ENCODE results near the gene SSBP3. TPM values are rescaled to one million over a fixed set of nuclear protein-coding genes. Genes with fewer than 3 reads are reported as not detected.

The SSBP3 gene
- total RNA-seq, 1 experiment from 2014 or later: 37.5 TPM

DNA sequence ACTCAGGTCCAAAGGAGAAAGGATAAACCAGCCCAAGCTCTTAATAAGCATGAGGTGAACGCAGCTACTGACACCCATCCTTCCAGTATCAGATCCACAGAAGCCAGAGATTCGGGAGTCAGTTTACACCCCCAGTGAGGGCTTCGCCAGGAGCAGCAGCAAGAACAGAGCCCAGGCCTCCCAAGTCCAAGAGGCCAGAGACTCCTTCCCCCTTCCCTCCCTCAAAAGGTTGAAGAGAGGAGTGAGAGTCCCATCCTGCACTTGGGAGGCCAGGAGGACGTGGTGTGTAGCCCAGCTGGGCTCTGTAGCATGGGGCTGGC, 133.5 kb downstream of the SSBP3 start:
- no peaks in the 10 kb centered on the region for H3K9me3 ChIP-seq (ENCODE audit: control insufficient read depth in 1 of 2, insufficient read depth in 1 of 2, low read depth in 1 of 2, low read length in 2 of 2)
- no peak overlapping the region for H3K9ac ChIP-seq (ENCODE audit: low read length)
- no peak overlapping the region for H3K4me3 ChIP-seq (replicated peaks in 1 of 2; ENCODE audit: low read depth in 1 of 2, low read length in 2 of 2)
- peaks cover 6 to 7% of the 10 kb centered on the region in 2 experiments; a peak in 3 of 4 replicates for H3K4me1 ChIP-seq (ENCODE audit: control insufficient read depth in 1 of 2, insufficient read depth in 2 of 2, low read length in 2 of 2)
- RAD21 ChIA-PET (ENCODE audit: low non-redundant PET in 1 of 2, low total read pairs in 2 of 2, uncharacterized antibody in 2 of 2, unreplicated experiment in 2 of 2): no interaction called here
- POLR2A ChIA-PET: no interaction called here
- H3K27me3 ChIP-seq (ENCODE audit: insufficient read depth, low read length): no peaks in the 10 kb centered on the region
- BruUV-seq (replicated peaks): no TSS peak
- no peaks in the 10 kb centered on the region for H3K79me2 ChIP-seq (ENCODE audit: insufficient read depth, low read length)
- H3K36me3 ChIP-seq (ENCODE audit: control insufficient read depth in 1 of 2, insufficient read depth in 2 of 2, low read length in 2 of 2): no peaks in the 10 kb centered on the region
- H3K27ac ChIP-seq (ENCODE audit: low read depth, low read length): no peak overlapping the region
- H3K4me2 ChIP-seq (ENCODE audit: low read length): no peak overlapping the region
- CTCF ChIA-PET: no interaction called here
- ATAC-seq: peak; percentile 29; the same call in 1 of the 2 replicates
- no peak for TF ChIP-seq FOSL1 (IDR thresholded peaks at IDR 0.05; ENCODE audit: low read depth)
- no peak for TF ChIP-seq CEBPB (IDR thresholded peaks at IDR 0.05; ENCODE audit: low read depth)
- TF ChIP-seq, protein P1, sequence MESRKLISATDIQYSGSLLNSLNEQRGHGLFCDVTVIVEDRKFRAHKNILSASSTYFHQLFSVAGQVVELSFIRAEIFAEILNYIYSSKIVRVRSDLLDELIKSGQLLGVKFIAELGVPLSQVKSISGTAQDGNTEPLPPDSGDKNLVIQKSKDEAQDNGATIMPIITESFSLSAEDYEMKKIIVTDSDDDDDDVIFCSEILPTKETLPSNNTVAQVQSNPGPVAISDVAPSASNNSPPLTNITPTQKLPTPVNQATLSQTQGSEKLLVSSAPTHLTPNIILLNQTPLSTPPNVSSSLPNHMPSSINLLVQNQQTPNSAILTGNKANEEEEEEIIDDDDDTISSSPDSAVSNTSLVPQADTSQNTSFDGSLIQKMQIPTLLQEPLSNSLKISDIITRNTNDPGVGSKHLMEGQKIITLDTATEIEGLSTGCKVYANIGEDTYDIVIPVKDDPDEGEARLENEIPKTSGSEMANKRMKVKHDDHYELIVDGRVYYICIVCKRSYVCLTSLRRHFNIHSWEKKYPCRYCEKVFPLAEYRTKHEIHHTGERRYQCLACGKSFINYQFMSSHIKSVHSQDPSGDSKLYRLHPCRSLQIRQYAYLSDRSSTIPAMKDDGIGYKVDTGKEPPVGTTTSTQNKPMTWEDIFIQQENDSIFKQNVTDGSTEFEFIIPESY (IDR thresholded peaks at IDR 0.05; ENCODE audit: extremely low read depth, insufficient replicate concordance, low read length): no peak
- no peak for TF ChIP-seq ZNF274 (IDR thresholded peaks at IDR 0.05; ENCODE audit: low read depth, low read length)
- H4K20me1 ChIP-seq (ENCODE audit: insufficient read depth): no peaks in the 10 kb centered on the region
- H3K9me2 ChIP-seq (ENCODE audit: insufficient read depth): no peaks in the 10 kb centered on the region
- H2AFZ ChIP-seq (ENCODE audit: low read depth, low read length, poor library complexity, severe bottlenecking): no peak overlapping the region
- intact Hi-C loops (cut with micrococcal nuclease): no loop called here
- no peak for DNase-seq (ENCODE audit: low read depth, low spot score)

DNA sequence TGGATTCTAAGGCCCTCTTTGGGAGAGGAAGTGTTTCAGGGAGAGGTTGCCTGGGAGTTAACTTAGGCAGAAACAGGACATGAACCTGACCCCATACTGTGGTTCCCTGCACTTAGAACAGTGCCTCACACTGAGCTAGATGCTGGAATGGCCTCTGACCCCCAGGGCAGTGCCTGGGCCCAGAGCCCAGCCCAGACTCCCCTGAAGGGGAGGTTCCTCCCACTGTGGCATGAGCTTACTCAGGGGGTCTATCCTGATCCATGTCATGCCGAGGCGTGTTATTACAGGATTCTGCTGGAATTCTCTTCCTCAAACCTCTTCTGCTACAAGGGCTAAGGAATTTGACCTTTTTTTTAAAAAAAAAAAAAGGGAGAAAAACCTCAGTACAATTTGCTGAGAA, 134.1 kb downstream of the SSBP3 start:
- no peak overlapping the region for H2AFZ ChIP-seq (ENCODE audit: low read depth, low read length, poor library complexity, severe bottlenecking)
- peaks cover 6 to 7% of the 10 kb centered on the region in 2 experiments; a peak in 3 of 4 replicates for H3K4me1 ChIP-seq (ENCODE audit: control insufficient read depth in 1 of 2, insufficient read depth in 2 of 2, low read length in 2 of 2)
- no TSS peak for BruUV-seq (replicated peaks)
- H3K4me3 ChIP-seq (replicated peaks in 1 of 2; ENCODE audit: low read depth in 1 of 2, low read length in 2 of 2): no peak overlapping the region
- no peaks in the 10 kb centered on the region for H3K9me2 ChIP-seq (ENCODE audit: insufficient read depth)
- no peaks in the 10 kb centered on the region for H3K27me3 ChIP-seq (ENCODE audit: insufficient read depth, low read length)
- no peak for ATAC-seq
- H3K9ac ChIP-seq (ENCODE audit: low read length): no peak overlapping the region
- intact Hi-C loops (cut with micrococcal nuclease): no loop called here
- no peaks in the 10 kb centered on the region for H3K9me3 ChIP-seq (ENCODE audit: control insufficient read depth in 1 of 2, insufficient read depth in 1 of 2, low read depth in 1 of 2, low read length in 2 of 2)
- CTCF ChIA-PET: no interaction called here
- no peaks in the 10 kb centered on the region for H4K20me1 ChIP-seq (ENCODE audit: insufficient read depth)
- H3K36me3 ChIP-seq (ENCODE audit: control insufficient read depth in 1 of 2, insufficient read depth in 2 of 2, low read length in 2 of 2): no peaks in the 10 kb centered on the region
- TF ChIP-seq CBX3 (IDR thresholded peaks at IDR 0.05; ENCODE audit: low read depth): no peak
- TF ChIP-seq ZFX (IDR thresholded peaks at IDR 0.05): no peak
- TF ChIP-seq TCF7L2 (IDR thresholded peaks at IDR 0.05; ENCODE audit: borderline replicate concordance, extremely low read depth, insufficient read depth, insufficient read length): no peak
- no peak overlapping the region for H3K4me2 ChIP-seq (ENCODE audit: low read length)
- no peak for DNase-seq (ENCODE audit: low read depth, low spot score)
- POLR2A ChIA-PET: no interaction called here
- no peaks in the 10 kb centered on the region for H3K79me2 ChIP-seq (ENCODE audit: insufficient read depth, low read length)
- no peak overlapping the region for H3K27ac ChIP-seq (ENCODE audit: low read depth, low read length)
- RAD21 ChIA-PET (ENCODE audit: low non-redundant PET in 1 of 2, low total read pairs in 2 of 2, uncharacterized antibody in 2 of 2, unreplicated experiment in 2 of 2): no interaction called here
